PC-9 (cell line): Measurements from ENCODE around the gene TEAD3. TPM values are rescaled to one million over a fixed set of nuclear protein-coding genes. Genes with fewer than 3 reads are reported as not detected.

Source experiments
- BruUV-seq: library from RNA; stranded (reverse); fragments of 400-500 nt; replicated peaks from 2 replicates; lab custom pipeline; 2021; lab: Mats Ljungman, UMichigan
- CTCF ChIA-PET: fragments of 300-600 bp; sonication (Branson Sonifier 250); formaldehyde crosslinking; loops from one replicate; lab custom pipeline; 2022; ENCODE audit warnings: antibody characterized with exemption; lab: Charles Lee
- POLR2A ChIA-PET: fragments of 300-600 bp; sonication (Branson Sonifier 250); formaldehyde crosslinking; loops from one replicate; lab custom pipeline; 2022; ENCODE audit warnings: antibody characterized with exemption; ENCODE audit not compliant: unreplicated experiment; lab: Charles Lee
- DNase-seq, 2 experiments: peaks; one replicate each; pipeline versions ENCODE4 v3.0.0 to v3.0.0-alpha.2; 2015 to 2022; ENCODE audit warnings: mixed read lengths in 1 of 2
- H2AFZ ChIP-seq: fragments of 200-600 bp; sonication (generic); 2 replicates; pipeline ENCODE4 v1.8.1; 2017; ENCODE audit warnings: antibody characterized with exemption
- H3F3A ChIP-seq: fragments of 200-600 bp; sonication (generic); 2 replicates; pipeline ENCODE4 v1.8.1; 2017; ENCODE audit warnings: antibody characterized with exemption, mild to moderate bottlenecking, low read depth; ENCODE audit not compliant: insufficient read depth
- H3K27ac ChIP-seq: fragments of 200-600 bp; sonication (generic); 2 replicates; pipeline ENCODE4 v1.6.1; 2016; ENCODE audit warnings: mixed run types
- H3K27me3 ChIP-seq: fragments of 200-600 bp; sonication (generic); 2 replicates; pipeline ENCODE4 v1.6.1; 2016; ENCODE audit warnings: low read depth, mixed run types; ENCODE audit not compliant: insufficient read depth
- H3K36me3 ChIP-seq: fragments of 200-600 bp; sonication (generic); 2 replicates; pipeline ENCODE4 v1.6.1; 2016; ENCODE audit warnings: low read depth, mixed run types
- H3K4me1 ChIP-seq: fragments of 200-600 bp; sonication (generic); replicated peaks from 2 replicates; pipeline ENCODE4 v1.6.1; 2016; ENCODE audit warnings: mixed run types; ENCODE audit not compliant: insufficient read depth
- H3K4me2 ChIP-seq: fragments of 200-600 bp; sonication (generic); 2 replicates; pipeline ENCODE4 v1.6.1; 2017; ENCODE audit warnings: mixed run types
- H3K4me3 ChIP-seq: fragments of 200-600 bp; sonication (generic); 2 replicates; pipeline ENCODE4 v1.6.1; 2016; ENCODE audit warnings: mixed run types
- H3K79me2 ChIP-seq: fragments of 200-600 bp; sonication (generic); 2 replicates; pipeline ENCODE4 v1.6.1; 2017; ENCODE audit warnings: low read depth, mixed run types
- H3K9me2 ChIP-seq: fragments of 200-600 bp; sonication (generic); 2 replicates; pipeline ENCODE4 v1.8.1; 2017; ENCODE audit warnings: mild to moderate bottlenecking; ENCODE audit not compliant: insufficient read depth
- H3K9me3 ChIP-seq: fragments of 200-600 bp; sonication (generic); 2 replicates; pipeline ENCODE4 v1.8.1; 2016; ENCODE audit warnings: low read depth; ENCODE audit not compliant: insufficient read depth
- H4K20me1 ChIP-seq: fragments of 200-600 bp; sonication (generic); 2 replicates; pipeline ENCODE4 v1.8.1; 2017; ENCODE audit not compliant: insufficient read depth
- EZH2 ChIP-seq: fragments of 200-600 bp; sonication (generic); IDR thresholded peaks from 2 replicates; pipeline ENCODE4 v1.8.0; 2017; ENCODE audit warnings: antibody characterized with exemption, low read depth
- intact Hi-C: fragments of 100-400 bp; cut with micrococcal nuclease; formaldehyde crosslinking; loops from one replicate; pipeline ENCODE4 v1.10.0; 2022; ENCODE audit not compliant: unreplicated experiment
- total RNA-seq: library from RNA; stranded (reverse); gene quantifications from 2 replicates; pipeline ENCODE4 v1.2.3, GENCODE V29; 2021
- TF ChIP-seq, protein P1 (sequence below): fragments of 200-600 bp; sonication (generic); conservative IDR thresholded peaks from 2 replicates; pipeline ENCODE4 v1.6.1; 2017; ENCODE audit warnings: mixed run types, antibody characterized with exemption, mild to moderate bottlenecking, moderate library complexity

The TEAD3 gene
- total RNA-seq, 1 experiment from 2014 or later, result 40.1 TPM

- CTCF ChIA-PET, result interaction anchor here (0.5 kb wide), 1 partner anchor 138 kb away, joined by 3 read pairs; no protein-coding TSS in a partner anchor
- no peaks in the 10 kb centered on the region for H3K4me1 ChIP-seq
- no peaks in the 10 kb centered on the region for H3K36me3 ChIP-seq
- no peak overlapping the region for H3K27ac ChIP-seq
- peaks cover 18% of the 10 kb centered on the region; the same call in 1 of the 2 replicates for H3K9me3 ChIP-seq
- TF ChIP-seq, protein P1, sequence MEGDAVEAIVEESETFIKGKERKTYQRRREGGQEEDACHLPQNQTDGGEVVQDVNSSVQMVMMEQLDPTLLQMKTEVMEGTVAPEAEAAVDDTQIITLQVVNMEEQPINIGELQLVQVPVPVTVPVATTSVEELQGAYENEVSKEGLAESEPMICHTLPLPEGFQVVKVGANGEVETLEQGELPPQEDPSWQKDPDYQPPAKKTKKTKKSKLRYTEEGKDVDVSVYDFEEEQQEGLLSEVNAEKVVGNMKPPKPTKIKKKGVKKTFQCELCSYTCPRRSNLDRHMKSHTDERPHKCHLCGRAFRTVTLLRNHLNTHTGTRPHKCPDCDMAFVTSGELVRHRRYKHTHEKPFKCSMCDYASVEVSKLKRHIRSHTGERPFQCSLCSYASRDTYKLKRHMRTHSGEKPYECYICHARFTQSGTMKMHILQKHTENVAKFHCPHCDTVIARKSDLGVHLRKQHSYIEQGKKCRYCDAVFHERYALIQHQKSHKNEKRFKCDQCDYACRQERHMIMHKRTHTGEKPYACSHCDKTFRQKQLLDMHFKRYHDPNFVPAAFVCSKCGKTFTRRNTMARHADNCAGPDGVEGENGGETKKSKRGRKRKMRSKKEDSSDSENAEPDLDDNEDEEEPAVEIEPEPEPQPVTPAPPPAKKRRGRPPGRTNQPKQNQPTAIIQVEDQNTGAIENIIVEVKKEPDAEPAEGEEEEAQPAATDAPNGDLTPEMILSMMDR, result no peak
- no peak for TF ChIP-seq EZH2
- intact Hi-C loops, result no loop called here
- no peak overlapping the region for H3K4me3 ChIP-seq
- no peak for DNase-seq
- no peak overlapping the region for H2AFZ ChIP-seq
- H3K79me2 ChIP-seq, result no peaks in the 10 kb centered on the region
- POLR2A ChIA-PET, result no interaction called here
- no peak overlapping the region for H3K4me2 ChIP-seq
- H3K27me3 ChIP-seq, result no peaks in the 10 kb centered on the region
- H3K9me2 ChIP-seq, result no peaks in the 10 kb centered on the region
- H3F3A ChIP-seq, result no peaks in the 10 kb centered on the region
- no peaks in the 10 kb centered on the region for H4K20me1 ChIP-seq
- BruUV-seq, result no TSS peak
Measured at GRCh38 chr6:35432291-35432690, 64.6 kb downstream of the TEAD3 start.

DNA sequence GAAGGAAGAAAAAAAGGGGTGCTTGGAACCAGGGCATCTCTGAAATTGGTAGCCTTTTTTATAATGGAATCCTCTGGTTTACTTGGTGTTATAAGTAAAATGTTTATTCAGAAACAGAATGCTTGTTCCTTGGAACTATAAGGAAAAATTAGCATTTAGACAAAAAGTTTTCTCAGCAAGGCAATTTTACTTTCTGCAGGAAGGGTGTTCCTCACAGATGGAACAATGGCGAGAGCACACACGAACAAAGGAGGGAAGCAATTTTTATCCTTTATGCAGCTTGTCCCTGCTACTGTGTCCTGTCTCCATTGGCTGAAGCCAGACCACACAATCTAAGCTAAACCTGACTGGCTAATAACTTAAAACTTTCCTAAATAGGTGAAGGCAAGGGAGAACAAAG is 67.4 kb downstream of the TEAD3 start:
- H3K36me3 ChIP-seq, result no peaks in the 10 kb centered on the region
- no peaks in the 10 kb centered on the region for H3F3A ChIP-seq
- H3K4me2 ChIP-seq, result no peak overlapping the region
- TF ChIP-seq, protein P1, result no peak
- no peak for TF ChIP-seq EZH2
- ChIA-PET CTCF (no interaction called here), POLR2A (no interaction called here)
- no peaks in the 10 kb centered on the region for H4K20me1 ChIP-seq
- no peak for DNase-seq
- H2AFZ ChIP-seq, result no peak overlapping the region
- H3K79me2 ChIP-seq, result no peaks in the 10 kb centered on the region
- H3K9me2 ChIP-seq, result no peaks in the 10 kb centered on the region
- H3K27ac ChIP-seq, result no peak overlapping the region
- H3K9me3 ChIP-seq, result peaks cover 18% of the 10 kb centered on the region; the same call in 1 of the 2 replicates
- H3K4me1 ChIP-seq, result no peaks in the 10 kb centered on the region
- H3K4me3 ChIP-seq, result no peak overlapping the region
- intact Hi-C loops, result no loop called here
- no peaks in the 10 kb centered on the region for H3K27me3 ChIP-seq
- no TSS peak for BruUV-seq

DNA sequence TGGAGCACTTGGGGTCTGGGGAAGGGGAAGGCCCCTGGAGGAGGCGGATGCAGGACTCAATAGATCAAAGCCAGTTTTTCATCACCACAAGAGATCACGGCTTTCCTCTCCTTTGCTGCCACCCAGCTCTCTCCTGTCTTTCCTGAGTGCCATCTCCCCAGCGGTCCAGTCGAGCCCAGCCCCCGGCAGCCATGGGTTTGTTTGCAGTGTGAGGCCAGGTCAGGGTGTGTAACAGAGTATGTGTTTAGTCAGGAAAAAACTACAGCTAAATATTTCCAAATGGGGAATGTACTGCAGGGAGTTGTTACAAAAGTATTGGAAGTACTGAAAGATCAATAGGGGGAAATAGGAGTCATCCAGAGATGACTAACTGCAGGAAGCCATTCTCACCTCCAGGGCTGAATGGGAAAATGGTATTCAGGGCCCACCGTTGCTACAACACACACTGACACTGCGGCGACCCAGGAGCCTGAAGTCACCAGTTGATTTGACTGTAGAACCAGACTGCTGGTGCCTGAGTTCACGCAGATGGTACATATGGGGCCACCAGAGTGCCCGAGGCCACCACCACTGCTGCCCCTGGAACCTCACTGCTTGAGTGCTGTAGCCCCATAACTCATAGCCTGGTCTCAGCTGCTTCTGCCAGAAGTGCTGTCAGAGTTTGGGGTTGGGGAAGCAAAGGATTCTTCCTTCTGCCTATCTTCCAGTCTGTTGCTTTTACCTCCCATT is 68.3 kb downstream of the TEAD3 start:
- Histone ChIP-seq H3K27me3 (no peaks in the 10 kb centered on the region), H3K4me2 (no peak overlapping the region), H3F3A (no peaks in the 10 kb centered on the region), H4K20me1 (no peaks in the 10 kb centered on the region), H3K27ac (no peak overlapping the region), H3K9me2 (no peaks in the 10 kb centered on the region), H3K79me2 (no peaks in the 10 kb centered on the region), H3K4me1 (no peaks in the 10 kb centered on the region), H3K9me3 (peaks cover 18% of the 10 kb centered on the region; the same call in 1 of the 2 replicates), H3K4me3 (no peak overlapping the region), H3K36me3 (no peaks in the 10 kb centered on the region), H2AFZ (no peak overlapping the region)
- DNase-seq, result no peak
- ChIA-PET CTCF (interaction anchor here (0.6 to 0.7 kb wide), 2 partner anchors 118 to 246 kb away, joined by 4 to 5 read pairs; no protein-coding TSS in a partner anchor), POLR2A (interaction anchor here (0.6 kb wide), 1 partner anchor 16 kb away, joined by 3 read pairs; no protein-coding TSS in a partner anchor)
- intact Hi-C loops, result no loop called here
- no TSS peak for BruUV-seq
- TF ChIP-seq EZH2, result no peak
- TF ChIP-seq, protein P1, result no peak
